Activated T-helper 1 cell treated with Interleukin-2 at 50 U/mL for 16 hours (primary cell): ENCODE results near the gene EHBP1.
"Not testable (repeated sequence)": the region's sequence is repeated elsewhere in the genome, so short reads cannot be mapped to it uniquely, and the experiment has no call there.

Experiments
- DNase-seq: peaks from one replicate; pipeline ENCODE4 v3.0.0-alpha.2; 2020; ENCODE audit warnings: low read depth

The EHBP1 gene

DNA sequence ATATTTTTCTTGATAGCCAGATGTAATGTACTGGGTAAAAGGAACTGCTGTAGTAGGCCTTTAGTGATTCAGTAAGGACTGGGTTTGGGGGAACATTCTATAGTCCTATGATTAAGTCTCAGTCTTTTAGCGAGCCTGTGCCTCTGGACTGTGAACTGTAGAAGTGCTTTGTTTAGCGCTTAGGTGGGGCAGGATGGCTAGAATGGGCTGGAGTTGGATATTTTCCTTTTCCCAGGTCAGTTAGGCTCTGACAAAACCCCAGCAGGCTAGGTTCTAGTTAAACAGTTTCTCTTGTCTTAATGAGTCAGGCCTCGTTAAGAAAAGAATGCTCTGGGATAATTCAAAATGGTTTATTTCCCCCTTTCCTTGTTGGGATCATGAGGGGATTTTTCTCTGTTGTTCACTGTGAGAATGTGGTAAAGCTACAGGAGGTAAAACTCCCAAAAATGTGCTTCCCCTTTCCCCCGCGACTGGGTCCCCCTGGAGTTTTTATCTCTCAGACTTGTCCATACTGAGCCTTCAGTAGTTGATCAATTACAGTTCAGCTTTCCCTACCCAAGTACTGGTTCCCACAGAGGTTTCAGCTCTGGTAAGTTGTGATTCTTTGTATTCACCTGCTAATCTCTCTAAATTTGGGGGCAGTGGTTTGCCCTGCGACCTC, 31.5 kb downstream of the EHBP1 start:
- DNase-seq = no peak

DNA sequence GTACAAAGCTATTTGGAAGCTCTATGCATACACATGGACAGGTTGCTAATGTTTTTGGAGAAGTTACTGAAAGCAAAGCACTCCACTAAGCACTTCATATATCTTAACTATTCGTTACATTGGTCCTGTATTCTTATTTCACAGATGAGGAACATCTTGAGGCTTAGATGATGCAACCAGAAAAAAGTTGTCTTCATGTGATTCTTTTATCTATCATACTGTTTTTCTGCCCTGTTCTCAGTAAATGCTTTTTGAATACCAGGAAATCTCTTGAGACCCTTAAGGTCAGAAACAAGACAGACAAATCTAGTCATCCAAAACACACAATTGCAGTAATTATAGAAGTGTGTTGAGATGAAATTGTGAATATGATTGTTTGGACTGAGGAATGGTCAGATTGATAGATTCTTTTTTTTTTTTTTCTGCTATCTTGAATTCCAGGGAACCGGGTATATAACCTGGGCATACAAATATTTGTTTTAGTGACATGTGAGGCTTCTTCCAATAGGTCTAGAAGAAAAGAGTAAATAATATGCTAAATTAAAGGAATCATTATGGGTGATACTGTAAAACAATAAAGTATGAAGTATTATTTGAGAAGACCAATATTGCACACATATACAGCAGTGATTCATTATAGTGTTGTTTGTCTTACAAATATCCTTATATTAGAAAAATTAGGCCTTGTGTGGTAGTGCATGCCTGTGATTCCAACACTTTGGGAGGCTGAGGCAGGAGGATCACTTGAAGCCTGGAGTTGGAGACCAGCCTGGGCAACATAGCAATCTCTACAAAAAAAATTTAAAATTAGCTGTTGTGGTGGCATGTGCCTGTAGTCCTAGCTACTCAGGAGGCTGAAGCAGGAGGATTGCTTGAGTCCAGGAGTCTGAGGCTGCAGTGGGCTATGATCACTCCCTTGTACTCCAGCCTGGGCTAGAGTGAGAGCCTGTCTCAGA, 33.7 kb downstream of the EHBP1 start:
- no peak for DNase-seq

DNA sequence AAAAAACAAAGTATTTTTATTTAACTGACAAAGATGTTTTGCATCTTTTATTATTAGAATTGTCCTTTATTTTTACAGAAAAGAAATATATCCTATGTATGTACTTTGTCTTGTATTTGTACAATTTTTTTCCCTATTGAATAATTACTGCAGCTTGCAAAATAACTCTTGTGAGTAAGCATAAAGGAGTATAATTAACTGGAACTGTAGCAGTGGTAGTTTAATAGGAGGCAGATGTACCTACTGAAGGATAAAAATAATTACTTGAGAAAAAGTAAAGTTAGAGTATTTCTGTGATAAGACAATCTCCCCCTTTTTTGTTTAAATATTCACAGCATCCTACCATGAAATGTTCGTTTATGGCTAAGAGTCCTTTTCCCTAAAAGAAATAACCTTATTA, 34.7 kb downstream of the EHBP1 start:
- no peak for DNase-seq

DNA sequence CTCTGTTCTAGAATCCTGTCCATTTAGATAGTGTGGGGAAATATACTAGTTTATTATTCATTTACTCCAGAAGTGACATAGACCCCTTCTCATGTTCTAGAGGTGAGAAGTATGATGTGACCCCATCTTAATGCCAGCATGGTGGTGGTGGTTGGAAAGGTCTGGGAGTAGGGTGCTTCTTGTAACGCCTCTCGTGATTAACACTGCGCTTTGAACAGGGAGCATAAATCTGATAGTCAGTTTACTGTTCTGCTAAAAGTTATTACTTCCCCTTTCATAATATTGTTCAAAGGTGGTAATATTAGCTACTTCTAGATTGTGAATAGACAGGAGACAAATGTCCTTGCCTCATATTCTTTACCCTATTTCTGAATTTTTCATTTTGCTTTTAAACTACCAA, 35.6 kb downstream of the EHBP1 start:
- no peak for DNase-seq

DNA sequence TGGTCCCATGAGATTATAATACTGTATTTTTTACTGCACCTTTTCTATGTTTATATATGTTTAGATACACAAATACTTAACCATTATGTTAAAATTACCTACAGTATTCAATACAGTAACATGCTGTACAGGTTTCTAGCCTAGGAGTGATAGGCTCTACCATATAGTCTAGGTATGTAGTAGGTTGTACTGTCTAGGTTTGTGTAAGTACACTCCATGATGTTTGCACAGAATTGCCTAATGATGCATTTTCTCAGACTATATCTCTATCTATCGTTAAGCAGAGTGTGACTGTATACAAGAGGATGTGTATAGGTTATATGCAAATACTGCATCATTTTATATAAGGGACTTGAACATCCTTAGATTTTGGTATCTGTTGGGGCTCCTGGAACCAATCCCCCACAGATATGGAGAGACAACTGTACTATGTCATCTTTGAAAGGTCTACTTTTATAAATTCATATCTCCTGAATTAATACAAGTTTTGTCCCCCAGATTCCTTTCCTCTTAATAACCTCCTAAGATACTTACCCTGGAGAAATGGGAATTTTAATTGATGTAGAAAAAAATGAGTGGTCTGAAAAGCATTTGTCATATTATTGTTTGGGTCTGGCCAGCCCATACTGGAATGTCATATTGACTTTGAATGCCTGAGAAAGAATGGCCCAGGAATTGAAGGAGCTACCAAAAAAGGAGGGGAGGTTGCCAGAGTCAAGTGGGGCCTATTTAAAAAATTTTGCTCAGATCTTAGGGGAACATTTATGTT, 36.6 kb downstream of the EHBP1 start:
- no peak for DNase-seq

DNA sequence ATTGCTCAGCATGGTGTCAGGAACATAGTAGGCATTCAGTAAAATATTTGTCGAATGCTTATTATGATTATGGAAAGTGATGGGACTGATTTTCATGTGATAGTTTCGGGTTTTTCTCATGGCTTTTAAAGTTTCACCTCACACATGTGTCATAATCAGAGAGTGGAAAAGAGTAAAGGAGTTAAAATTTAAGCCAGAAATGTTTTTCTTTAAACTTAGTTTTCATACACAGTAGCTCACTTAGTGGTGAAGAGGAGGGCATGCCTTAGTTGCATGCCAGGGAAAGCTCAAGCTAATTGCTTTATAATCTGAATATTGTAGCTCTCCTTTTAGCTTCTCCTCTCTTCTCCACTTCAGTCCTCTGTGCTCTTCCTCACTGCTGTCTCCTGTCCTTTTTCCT, 38.0 kb downstream of the EHBP1 start:
- no peak for DNase-seq

DNA sequence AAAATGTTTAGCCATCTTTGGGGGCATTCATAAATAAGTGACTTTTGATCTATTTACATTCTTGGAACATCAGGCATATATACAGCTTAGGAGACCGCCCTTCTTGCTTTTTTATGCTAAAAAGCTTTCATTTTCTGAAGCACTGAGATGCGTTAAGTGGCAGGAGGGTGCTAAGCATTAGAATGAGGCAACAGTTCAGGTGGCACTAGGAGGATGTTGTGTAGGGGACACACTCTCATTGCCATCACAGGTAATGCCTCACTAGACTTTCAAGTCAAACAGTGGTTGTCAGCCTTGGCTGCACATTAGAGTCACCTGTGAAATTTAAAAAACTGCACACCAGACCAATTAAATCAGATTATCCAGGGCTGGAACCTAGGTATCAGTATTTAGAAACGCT, 39.1 kb downstream of the EHBP1 start:
- no peak for DNase-seq

DNA sequence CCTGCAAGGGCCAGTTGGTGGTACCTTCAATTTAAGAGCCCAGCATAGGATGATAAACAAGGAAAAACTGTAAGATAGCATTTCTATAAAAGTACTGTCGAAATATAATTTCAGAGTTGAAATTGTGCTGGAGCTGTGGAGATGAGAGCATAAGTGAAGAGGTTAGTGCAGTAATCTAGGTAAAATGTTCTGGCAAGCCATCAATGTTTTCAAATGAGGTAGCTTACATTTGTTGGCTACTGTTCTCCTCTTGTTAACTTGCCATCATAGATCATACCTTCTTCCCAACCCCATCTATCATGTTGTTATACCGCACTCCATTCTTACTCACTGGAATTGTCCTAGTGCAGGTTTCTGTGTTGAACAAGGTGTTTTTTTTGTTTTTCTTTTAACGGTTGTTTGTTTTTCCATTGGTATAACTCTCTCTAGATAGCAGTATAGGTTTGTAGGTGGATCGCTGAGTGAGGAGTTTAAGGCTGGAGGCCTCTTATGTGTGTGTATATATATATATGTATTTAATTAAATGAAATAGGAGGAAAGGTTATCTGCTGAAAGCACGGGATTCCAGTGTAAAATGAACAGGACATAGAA, 40.5 kb downstream of the EHBP1 start:
- no peak for DNase-seq

DNA sequence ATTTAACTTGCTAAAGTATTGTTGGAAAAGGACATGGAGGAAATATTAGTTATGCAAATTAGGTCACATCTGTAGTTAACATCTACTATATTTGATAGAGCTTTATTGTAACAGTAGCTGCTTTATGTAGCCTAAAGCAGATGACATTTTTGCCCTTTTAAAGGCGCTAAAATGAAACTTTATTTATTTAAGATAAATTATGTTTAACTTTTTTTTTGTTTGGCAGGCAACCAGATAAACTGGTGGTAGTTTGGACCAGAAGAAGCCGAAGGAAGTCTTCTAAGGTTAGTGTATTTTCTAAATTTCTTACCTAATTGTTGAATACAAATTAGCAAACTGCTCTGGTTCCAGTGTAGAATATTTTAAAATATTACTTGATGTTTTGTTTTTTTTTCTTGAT, 41.7 kb downstream of the EHBP1 start:
- no peak for DNase-seq

DNA sequence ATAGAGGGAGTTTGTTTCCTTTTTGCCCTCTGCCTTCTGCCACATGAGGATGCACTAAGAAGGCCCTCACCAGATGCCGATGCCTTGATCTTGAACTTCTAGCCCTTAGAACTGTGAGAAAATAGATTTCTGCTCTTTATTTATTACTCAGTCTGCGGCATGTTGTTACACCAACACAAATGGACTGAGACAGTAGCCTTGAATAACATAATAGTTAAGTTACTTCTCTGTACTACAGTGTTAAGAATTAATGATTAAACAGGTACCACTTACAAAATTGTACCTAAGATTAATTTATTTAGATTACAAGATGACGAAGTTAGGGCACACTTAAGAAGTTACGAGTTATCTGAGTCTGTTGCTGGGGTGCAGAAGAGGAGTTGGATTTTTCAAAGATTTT, 42.4 kb downstream of the EHBP1 start:
- DNase-seq = no peak

DNA sequence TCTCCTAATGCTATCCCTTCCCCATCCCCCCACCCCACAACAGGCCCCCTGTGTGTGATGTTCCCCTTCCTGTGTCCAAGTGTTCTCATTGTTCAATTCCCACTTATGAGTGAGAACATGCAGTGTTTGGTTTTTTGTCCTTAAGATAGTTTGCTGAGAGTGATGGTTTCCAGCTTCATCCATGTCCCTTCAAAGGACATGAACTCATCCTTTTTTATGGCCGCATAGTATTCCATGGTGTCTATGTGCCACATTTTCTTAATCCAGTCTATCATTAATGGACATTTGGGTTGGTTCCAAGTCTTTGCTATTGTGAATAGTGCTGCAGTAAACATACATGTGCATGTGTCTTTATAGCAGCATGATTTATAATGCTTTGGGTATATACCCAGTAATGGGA, 43.6 kb downstream of the EHBP1 start:
- DNase-seq = not testable (repeated sequence)

DNA sequence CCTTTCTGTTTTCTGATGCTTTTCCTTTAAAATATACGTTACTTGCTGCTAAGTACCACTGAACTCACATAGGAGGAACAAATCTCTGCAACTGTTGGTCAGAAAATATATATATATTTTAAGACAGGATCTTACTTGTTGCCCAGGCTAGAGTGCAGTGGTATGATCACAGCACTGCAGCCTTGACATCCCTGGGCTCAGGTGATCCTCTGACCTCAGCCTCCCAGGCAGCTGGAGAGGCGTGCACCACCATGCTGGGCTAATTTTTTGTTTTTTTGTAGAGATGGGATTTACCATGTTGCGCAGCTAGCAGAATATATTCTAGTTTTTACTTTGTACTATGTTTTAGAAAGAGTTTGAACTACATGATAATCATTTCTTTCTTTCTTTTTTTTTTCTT, 51.5 kb downstream of the EHBP1 start:
- no peak for DNase-seq

DNA sequence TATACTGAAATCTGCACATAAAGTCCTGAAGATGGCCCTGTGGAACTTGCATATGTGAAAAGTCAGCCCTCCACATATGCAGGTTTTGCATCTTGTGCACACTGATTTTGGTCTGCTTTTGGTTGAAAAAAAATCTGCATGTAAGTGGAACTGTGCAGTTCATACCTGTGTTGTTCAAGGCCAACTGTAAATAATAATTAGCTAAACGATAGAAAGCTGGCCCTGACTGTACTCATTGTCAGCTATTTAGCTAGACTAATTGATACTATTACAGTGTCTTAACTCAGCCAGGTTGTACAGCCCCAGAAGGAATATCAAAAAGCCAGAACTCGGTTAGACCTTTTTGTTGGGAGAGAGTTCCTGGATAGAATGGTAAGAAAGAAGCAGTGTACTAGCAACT, 54.5 kb downstream of the EHBP1 start:
- no peak for DNase-seq

DNA sequence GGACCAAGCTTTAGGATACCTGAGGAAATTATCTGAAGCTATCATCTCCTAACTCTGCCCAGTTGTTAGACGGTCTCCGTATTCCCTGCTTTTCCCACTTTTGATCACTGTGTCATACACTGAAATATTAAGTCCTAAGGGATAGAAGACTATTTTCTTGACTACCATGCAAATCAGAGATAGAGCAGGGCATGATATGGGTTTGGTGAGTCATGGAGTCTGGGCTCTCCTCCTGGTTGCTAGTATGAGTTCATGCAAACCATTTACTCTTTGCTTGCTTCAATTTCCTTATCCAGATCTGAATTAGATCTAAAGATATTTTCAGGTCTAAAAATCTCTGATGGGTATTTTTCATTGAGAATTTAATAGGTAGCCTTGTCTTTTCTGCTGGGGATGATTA, 55.0 kb downstream of the EHBP1 start:
- no peak for DNase-seq

DNA sequence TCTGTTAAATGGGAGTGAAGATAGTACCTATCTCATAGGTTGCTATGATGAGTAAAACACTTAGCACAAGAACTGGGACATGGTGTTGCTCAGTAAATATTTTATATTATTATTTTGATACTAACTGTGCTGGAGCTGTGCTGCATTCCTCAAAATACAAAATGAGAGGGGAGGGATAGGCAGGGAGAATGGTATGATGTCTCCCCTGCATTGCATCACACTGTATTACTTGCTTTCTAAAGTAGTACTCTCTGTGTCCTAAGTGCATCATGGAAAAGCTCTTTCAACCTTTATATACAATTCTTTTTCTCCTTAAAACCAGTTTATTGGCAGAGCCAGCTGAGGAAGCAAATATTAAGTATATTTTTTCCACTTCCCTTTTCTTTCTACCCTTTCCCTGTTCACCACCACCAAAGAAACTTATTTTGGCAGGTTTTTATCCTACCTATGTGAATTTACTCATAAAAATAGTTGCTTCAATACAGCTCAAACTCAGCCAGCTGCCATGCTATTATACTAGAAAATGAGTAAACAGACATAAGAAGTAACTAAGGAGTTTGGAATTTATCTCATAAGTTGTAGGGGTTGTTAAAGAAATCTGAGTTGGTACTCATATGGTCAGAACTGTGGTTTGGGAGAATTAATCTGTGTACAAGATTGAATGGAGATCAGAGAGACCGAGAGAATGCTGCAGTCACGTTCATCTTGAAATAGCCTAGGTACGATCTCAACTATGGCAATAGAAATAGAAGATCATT, 60.3 kb downstream of the EHBP1 start:
- DNase-seq = no peak

DNA sequence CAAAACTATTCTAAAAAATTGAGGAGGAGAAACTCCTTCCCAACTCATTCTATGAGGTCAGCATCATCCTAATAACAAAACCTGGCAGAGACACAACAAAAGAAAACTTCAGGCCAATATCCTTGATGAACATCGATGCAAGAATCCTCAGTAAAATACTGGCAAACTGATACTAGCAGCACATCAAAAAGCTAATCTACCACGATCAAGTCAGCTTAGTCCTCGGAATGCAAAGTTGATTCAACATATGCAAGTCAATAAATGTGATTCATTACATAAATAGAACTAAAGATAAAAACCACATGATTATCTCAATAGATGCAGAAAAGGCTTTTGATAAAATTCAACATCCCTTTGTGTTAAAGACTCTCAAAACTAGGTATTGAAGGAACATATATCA, 63.1 kb downstream of the EHBP1 start:
- DNase-seq = no peak

DNA sequence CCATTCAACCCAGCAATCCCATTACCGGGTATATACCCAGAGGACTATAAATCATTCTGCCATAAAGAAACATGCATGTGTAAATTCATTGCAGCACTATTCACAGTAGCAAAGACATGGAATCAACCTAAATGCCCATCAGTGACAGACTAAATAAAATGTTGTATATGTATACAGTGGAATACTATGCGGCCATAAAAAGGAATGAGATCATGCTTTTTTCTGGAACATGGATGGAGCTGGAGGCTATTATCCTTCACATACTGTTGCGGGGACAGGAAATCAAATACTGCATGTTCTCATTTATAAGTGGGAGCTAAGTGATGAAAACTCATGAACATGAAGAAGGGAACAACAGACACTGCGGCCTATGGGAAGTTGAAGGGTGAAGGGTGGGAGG, 65.1 kb downstream of the EHBP1 start:
- no peak for DNase-seq

DNA sequence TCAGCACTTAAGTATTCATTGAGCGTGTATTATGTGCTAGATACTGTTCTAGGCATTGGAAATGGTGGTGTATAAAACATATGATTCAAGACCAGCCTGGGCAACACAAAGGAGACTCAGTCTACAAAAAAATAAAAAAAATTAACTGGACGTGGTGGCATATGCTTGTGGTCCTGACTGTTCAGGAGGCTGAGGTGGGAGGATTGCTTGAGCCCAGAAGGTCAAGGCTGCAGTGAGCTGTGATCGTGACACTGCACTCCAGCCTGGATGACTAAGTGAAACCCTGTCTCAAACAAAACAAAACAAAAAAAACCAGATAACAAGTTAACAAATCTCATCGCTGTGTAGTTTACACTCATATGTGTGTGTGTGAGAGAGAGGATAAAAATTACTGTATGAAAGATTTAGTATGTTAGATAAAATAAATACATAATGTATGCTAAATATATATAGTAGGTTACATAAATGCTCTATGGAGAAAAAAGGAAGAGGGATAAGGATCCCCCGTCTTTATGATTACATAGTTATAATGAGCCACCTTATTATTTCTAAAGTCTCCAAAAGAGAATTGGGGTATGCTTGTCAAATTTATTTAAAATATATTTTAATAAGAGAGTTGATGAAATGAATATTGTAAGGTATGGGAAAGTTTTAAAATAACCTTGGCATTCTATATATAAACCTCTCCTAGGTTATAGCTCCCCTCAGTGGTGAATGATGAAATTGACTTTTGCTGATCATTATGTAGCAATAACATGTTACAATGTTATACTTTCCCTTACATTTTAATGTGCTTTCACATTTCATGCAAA, 69.2 kb downstream of the EHBP1 start:
- DNase-seq = no peak

DNA sequence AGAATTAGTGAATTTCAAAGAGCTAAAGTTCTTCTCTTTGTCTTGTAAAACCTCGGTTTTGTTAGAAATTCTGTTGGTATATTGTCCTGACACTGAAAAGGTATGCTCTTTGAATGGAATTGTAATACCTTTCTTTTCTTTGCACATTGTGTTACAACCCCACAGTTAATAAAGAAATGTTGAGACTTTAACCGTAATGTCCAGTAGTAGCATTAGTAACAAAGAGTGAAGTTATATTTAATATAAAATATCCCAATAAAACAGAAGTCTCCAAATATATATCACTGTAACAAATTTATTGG, 69.8 kb downstream of the EHBP1 start:
- no peak for DNase-seq

DNA sequence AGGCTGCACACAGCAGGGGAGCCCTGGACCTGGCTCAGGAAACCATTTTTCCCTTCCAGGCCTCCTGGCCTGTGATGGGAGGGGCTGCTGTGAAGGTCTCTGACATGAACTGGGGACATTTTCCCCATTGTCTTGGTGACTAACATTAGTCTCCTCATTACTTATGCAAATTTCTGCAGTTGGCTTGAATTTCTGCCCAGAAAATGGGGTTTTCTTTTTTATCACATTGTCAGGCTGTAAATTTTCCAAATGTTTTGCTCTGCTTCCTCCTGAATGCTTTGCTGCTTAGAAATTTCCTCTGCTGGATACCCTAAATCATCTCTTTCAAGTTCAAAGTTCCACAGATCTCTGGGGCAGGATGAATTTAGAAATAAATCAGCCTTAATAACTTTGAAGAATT, 78.2 kb downstream of the EHBP1 start:
- no peak for DNase-seq

DNA sequence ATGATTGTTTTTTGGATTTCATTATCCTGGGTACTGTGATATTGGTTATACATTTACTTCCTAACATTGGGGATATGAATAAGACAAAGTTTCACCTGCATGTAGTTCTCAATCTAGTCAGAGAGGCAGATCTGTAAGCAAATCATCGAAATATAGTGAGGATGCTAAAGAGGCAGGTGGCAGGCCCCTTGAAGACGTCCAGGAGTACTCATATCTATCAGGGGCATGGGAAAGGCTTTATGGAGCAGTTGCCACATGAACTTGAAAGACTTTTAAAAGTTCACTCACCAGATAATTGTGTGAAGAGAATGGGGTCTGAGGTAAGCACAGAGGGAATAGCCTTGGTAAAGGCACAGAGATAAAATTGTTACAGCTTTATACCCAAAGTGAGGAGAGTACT, 78.8 kb downstream of the EHBP1 start:
- DNase-seq = no peak
